OCI-LY3 (cell line): ENCODE measurements around the gene IGFL4.

Experiments used
- EZH2phosphoT487 ChIP-seq: fragments of 200-600 bp; shearing (Covaris generic); IDR thresholded peaks from 2 replicates; pipeline ENCODE4 v1.6.1; 2018; ENCODE audit warnings: antibody characterized with exemption, mixed run types, low read depth
- TF ChIP-seq, protein P1 (sequence below): fragments of 200-600, 300-600 bp; sonication (generic); IDR thresholded peaks from 2 replicates; pipeline ENCODE4 v1.5.1; 2014; ENCODE audit warnings: antibody characterized with exemption, low read length, low read depth

DNA sequence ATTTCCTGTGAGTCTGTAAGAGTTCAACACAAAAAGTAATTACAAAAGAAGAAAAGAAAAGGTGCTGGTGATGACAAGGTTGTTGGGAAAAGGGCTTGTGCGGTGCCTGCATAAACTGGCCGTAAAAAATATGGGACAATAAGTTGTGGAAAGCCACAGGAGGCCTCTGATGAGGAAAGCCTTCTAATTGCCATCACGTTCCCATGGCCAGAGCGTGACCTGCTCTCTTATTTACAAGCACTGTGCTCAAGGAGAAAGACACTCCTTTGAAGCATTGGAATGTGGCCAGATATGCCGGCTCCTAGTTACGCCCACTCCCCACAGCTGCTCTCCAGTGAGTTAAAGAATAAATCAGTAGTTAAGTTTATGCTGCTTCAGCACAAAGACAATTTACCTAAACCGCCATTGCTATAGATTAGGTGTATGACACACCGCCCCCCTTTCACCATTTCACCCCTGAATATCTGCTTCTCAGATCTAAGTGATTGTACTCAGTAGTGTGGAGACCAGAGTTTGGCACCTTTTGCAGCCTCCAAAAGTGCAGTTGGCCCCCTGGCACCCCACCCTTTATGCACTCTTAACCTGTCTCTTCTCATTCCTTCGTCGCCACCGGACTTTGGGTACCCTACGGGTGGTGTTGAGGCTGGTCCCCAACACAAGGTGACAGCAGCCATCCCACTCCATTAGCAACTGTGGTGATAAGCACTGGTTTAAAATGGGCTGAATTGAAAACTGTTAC lies 9.8 kb downstream of the IGFL4 start:
- TF ChIP-seq, protein P1, sequence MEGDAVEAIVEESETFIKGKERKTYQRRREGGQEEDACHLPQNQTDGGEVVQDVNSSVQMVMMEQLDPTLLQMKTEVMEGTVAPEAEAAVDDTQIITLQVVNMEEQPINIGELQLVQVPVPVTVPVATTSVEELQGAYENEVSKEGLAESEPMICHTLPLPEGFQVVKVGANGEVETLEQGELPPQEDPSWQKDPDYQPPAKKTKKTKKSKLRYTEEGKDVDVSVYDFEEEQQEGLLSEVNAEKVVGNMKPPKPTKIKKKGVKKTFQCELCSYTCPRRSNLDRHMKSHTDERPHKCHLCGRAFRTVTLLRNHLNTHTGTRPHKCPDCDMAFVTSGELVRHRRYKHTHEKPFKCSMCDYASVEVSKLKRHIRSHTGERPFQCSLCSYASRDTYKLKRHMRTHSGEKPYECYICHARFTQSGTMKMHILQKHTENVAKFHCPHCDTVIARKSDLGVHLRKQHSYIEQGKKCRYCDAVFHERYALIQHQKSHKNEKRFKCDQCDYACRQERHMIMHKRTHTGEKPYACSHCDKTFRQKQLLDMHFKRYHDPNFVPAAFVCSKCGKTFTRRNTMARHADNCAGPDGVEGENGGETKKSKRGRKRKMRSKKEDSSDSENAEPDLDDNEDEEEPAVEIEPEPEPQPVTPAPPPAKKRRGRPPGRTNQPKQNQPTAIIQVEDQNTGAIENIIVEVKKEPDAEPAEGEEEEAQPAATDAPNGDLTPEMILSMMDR, result no peak
- no peak for TF ChIP-seq EZH2phosphoT487
